ENCODE measurements around the gene HCAR3.
"Not testable (repeated sequence)": the region's sequence is repeated elsewhere in the genome, so short reads cannot be mapped to it uniquely, and the experiment has no call there.

The HCAR3 gene

DNA sequence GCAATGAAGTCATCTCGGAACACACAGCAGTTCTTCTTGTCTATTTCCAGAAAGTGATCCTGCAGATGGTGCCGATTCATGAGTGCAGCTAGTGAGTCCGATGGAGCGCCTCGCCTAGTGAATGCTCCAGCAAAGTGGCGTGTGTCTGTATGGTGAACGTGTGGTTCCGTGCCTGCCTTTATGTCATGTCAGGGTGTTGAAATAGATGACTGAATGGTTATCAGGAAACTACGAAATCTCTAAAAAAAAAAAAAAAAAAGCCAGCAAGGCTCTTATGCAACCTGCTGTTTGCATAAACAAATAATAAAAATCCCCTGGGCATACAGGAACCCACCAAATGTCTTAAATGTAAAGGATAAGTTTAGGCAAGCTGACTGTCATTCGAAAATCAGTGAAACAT, at the start of gene HCAR3:
Gene HCAR3, minus strand, starts transcription at position 154 of the 400 bp plus-strand sequence. Its CDS starts 74 bp downstream, at position 80.
- H3K9me3 ChIP-seq (ENCODE audit: severe bottlenecking); H3K36me3 ChIP-seq; H3K27me3 ChIP-seq (ENCODE audit: insufficient read depth, low read depth, severe bottlenecking); H3K27ac ChIP-seq; DNase-seq; H3K4me3 ChIP-seq (ENCODE audit: low read depth, low read length): not testable (repeated sequence)

DNA sequence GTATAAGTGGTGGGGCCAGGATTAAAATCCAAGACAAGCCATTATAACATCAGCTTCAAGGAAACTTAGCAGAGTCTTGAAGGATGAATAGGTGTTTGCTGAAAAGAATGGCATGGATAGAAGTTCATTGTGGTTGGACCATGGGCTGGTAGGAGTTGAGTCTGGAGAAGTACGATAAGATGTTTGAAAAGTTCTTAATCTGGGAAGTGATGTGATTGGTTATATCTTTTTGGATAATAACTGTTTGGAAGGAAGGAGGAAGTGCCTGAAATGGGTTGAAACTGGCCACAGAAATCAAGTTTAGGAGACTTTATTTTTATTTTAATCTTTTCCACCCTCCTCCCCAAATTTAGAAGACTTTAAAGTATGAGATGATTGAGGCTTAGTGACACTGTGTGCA, 41.0 kb upstream of the HCAR3 start:
- no peaks in the 10 kb centered on the region for H3K27me3 ChIP-seq (ENCODE audit: insufficient read depth, low read depth, severe bottlenecking)
- no peak overlapping the region for H3K27ac ChIP-seq
- TF ChIP-seq, protein P1, sequence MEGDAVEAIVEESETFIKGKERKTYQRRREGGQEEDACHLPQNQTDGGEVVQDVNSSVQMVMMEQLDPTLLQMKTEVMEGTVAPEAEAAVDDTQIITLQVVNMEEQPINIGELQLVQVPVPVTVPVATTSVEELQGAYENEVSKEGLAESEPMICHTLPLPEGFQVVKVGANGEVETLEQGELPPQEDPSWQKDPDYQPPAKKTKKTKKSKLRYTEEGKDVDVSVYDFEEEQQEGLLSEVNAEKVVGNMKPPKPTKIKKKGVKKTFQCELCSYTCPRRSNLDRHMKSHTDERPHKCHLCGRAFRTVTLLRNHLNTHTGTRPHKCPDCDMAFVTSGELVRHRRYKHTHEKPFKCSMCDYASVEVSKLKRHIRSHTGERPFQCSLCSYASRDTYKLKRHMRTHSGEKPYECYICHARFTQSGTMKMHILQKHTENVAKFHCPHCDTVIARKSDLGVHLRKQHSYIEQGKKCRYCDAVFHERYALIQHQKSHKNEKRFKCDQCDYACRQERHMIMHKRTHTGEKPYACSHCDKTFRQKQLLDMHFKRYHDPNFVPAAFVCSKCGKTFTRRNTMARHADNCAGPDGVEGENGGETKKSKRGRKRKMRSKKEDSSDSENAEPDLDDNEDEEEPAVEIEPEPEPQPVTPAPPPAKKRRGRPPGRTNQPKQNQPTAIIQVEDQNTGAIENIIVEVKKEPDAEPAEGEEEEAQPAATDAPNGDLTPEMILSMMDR (IDR thresholded peaks at IDR 0.05; ENCODE audit: low read depth, low read length): no peak
- no peaks in the 10 kb centered on the region for H3K9me3 ChIP-seq (ENCODE audit: severe bottlenecking)
- H3K4me3 ChIP-seq (ENCODE audit: low read depth, low read length): no peak overlapping the region
- peaks cover 78% of the 10 kb centered on the region for H3K36me3 ChIP-seq
- DNase-seq: no peak

DNA sequence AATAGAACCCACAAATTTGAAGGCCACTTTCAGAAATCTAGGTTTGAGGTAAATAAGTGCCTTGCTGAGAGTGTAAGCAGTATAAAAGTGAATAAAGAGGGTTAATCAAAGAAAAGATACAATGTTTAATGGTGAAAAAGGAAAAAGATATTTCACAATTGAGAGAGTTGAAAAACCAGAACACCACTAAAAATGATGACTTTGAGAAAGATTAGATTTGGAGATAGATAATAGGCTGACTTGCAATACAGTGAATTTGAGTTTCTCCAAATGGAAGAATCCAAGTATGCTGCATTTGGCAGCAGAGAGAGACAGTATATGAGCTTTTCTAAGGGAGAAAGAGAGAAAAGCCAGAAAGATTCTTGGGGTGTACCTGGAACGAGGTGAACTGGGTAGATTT, 38.2 kb upstream of the HCAR3 start:
- Histone ChIP-seq H3K27me3 (ENCODE audit: insufficient read depth, low read depth, severe bottlenecking) (no peaks in the 10 kb centered on the region), H3K36me3 (peaks cover 61% of the 10 kb centered on the region), H3K27ac (no peak overlapping the region), H3K9me3 (ENCODE audit: severe bottlenecking) (no peaks in the 10 kb centered on the region), H3K4me3 (ENCODE audit: low read depth, low read length) (no peak overlapping the region)
- TF ChIP-seq, protein P1 (IDR thresholded peaks at IDR 0.05; ENCODE audit: low read depth, low read length): no peak
- DNase-seq: no peak

DNA sequence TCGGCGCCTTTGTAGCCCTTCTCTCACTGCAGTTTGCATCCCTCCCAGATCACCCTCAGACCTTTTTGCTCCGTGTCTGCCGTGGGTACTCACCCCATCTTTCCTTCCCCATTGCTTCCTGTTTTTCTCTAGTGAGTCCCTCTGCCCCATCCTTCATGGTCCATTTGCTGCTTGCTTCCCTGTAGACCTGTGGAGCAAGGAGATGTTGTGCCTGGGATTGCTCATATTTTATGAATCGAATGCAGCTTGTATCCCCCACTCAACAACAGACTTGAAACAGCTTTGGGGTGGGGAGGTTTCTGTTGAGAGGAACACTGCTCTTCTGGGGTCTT, 36.7 kb upstream of the HCAR3 start:
- Histone ChIP-seq H3K4me3 (ENCODE audit: low read depth, low read length) (peak overlapping the region; percentile 78), H3K27me3 (ENCODE audit: insufficient read depth, low read depth, severe bottlenecking) (no peaks in the 10 kb centered on the region), H3K9me3 (ENCODE audit: severe bottlenecking) (no peaks in the 10 kb centered on the region), H3K36me3 (peaks cover 48% of the 10 kb centered on the region), H3K27ac (peak overlapping the region; percentile 93)
- TF ChIP-seq, protein P1 (IDR thresholded peaks at IDR 0.05; ENCODE audit: low read depth, low read length): no peak
- DNase-seq: no peak

DNA sequence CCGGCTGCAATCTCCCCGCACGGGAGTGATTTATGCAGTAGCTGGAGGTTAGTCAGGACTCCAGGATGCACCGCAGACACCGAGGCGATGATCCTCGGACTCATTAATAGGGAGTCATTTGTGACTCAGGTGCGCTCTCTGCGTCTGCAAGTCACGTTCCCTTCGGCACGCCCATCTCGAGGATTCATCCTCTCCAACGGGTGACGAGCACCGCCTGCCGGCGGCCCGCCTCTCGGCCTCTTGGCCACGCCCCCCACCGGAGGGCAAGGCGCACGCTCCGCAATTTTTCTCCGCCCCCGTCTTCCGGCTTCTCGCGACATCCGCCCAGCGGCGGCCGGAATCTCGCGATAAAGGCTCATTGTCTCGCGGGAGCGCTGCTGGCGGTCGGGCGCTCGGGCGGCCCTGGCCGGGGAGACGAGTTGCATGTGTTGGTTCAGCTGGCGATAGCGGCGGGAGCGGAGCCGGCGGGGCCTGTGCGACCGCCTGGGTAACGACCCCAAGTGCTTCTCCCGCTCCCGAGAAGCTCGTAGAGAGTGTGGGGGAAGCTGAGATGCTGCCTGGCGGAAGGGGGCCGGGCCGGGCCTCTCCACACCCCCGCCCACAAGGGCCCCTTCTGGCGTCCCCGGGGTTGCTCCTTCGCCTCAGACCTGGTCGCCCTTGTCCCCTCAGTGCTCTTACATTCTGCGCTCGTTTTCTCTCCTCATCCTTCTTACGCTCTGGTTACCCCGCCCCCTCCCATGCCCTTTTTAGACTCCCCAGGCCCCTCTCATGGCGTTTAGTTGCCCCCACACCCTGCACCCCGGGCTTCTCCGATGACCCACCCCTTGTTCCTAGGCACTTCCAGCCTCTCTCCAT, 36.1 kb upstream of the HCAR3 start, which contains the start of gene DENR:
Gene DENR, plus strand, starts transcription at position 361 of the 855 bp plus-strand sequence. CDS start 878 bp downstream, outside the sequence.
- Histone ChIP-seq H3K9me3 (ENCODE audit: severe bottlenecking) (no peaks in the 10 kb centered on the region), H3K27ac (peak within 1 kb of the TSS; percentile 93), H3K27me3 (ENCODE audit: insufficient read depth, low read depth, severe bottlenecking) (no peaks in the 10 kb centered on the region), H3K4me3 (ENCODE audit: low read depth, low read length) (peak within 1 kb of the TSS; percentile 78), H3K36me3 (peaks cover 42% of the 10 kb centered on the region)
- TF ChIP-seq, protein P1 (IDR thresholded peaks at IDR 0.05; ENCODE audit: low read depth, low read length): peak; percentile 94
- DNase-seq: peak; percentile 98

DNA sequence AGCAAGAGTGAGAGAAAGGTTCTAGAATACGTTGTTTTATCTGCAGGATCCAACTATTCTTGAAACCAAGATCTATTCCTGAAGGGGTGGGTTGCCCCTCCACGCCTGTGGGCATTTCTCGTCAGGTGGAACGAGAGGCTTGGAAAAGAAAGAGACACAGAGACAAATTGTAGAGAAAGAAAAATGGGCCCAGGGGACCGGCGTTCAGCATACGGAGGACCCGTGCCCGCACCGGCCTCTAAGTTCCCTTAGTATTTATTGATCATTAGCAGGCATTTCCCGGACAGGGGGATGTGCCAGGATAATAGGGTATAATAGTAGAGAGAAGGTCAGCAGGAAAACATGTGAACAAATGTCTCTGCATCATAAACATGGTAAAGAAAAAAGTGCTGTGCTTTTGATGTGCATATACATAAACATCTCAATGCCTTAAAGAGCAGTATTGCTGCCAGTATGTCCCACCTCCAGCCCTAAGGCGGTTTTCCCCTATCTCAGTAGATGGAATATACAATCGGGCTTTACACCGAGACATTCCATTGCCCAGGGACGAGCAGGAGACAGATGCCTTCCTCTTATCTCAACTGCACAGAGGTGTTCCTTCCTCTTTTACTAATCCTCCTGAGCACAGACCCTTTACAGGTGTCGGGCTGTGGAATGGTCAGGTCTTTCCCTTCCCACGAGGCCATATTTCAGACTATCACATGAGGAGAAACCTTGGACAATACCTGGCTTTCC, 34.3 kb upstream of the HCAR3 start:
- H3K27ac ChIP-seq: peak overlapping the region; percentile 77
- not testable (repeated sequence) for DNase-seq; H3K9me3 ChIP-seq (ENCODE audit: severe bottlenecking); H3K27me3 ChIP-seq (ENCODE audit: insufficient read depth, low read depth, severe bottlenecking)
- peak overlapping the region; percentile 18; the same call in 1 of the 2 replicates for H3K4me3 ChIP-seq (ENCODE audit: low read depth, low read length)
- H3K36me3 ChIP-seq: peaks cover 25% of the 10 kb centered on the region

Measured in WERI-Rb-1 (cell line).